Inflammatory macrophage treated with lipopolysaccharide for 1 hour (primary cell): Measurements from ENCODE around the gene NME8.

Experiments
- DNase-seq, 2 donors: peaks; one replicate each; pipeline ENCODE4 v3.0.0-alpha.2; 2020 to 2022

The NME8 gene

GRCh38 chr7:37901236-37901827 lies 52.9 kb downstream of the NME8 start:
- DNase-seq = peak; percentile 10 to 60

DNA sequence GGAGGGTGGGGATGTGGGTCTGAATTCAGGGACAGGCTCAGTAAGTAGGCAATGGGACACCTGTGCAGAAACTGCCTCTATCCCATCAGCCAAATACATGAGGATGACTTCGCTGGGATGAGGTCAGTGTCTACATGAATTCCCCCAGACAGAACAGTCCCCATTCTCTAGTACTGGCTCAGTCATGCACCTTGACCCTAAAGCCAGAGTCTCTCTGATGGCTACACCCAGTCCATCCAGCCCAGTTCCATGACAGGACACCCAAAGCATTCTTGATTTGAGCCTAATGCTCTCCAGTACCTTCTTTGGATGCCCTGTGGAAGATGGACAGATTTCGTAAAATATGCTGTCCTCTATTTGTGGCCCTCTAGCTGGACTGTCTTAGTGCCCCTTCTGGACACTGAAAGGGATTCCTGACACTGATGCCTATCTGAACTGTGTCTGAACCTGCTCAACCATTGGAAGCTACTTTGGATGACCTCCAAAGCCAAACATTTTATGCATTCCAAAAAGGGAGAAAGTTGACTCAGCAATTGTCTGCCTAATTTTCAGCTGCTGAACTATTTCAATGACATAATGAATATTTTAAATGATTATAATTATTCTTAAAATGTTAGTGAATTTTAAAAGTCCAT lies 53.6 kb downstream of the NME8 start:
- no peak for DNase-seq

DNA sequence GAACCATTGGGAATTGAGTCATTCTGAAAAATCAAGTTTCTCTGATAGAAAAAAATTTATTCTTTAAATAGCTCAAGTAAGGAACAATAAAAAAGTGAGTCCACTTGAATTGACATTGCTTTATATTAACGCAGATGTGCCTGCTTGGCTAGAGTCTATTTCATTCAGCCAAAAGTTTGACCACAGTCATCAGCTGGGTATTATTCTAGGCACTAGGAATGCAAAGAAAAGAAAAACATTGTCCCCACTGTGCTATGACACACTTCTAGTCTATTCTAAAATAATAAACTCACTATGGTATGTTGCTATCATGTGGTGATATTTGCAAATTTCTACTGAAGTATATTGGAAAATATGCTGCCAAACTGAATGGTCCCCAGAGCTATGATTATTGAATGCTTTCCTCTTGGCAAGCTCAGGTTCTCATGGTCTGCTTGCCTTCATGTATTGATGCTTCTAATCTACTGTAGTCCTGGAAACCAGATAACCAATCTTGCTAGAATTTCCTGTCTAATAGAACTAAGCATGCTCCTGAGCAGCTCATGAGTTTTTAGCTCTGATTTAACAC lies 59.9 kb downstream of the NME8 start:
- no peak for DNase-seq

GRCh38 chr7:37912756-37913155 lies 64.4 kb downstream of the NME8 start:
- no peak for DNase-seq

DNA sequence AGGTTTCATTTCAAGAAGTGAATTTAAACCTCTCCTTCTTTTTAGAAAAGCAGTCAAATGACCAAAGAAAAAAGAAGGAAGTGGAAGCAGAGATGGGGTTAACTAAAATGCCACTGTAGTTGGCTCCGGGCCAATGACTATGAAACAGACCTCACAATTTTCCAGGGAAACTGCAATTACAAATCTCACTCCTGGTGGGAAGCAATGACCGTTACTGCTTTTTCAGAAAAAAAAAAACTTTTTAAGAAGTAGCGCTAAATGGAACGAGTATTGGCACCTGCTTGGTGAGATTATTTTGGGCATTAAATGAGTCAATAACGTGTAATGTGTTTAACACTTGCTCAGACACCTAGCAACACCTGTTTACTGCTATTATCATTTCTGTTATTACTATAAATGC lies 67.0 kb downstream of the NME8 start:
- DNase-seq = peak; percentile 29 to 63

GRCh38 chr7:37916017-37916672 lies 67.7 kb downstream of the NME8 start:
- no peak for DNase-seq

- DNase-seq = peak; percentile 43 to 77
Measured at GRCh38 chr7:37916673-37917660, 68.6 kb downstream of the NME8 start, which contains the start of gene SFRP4. Gene SFRP4 (minus strand): TSS chr7:37916817. CDS start chr7:37916537, 280 bp downstream.

- DNase-seq = no peak
Measured at GRCh38 chr7:37918526-37918925, 70.1 kb downstream of the NME8 start.

DNA sequence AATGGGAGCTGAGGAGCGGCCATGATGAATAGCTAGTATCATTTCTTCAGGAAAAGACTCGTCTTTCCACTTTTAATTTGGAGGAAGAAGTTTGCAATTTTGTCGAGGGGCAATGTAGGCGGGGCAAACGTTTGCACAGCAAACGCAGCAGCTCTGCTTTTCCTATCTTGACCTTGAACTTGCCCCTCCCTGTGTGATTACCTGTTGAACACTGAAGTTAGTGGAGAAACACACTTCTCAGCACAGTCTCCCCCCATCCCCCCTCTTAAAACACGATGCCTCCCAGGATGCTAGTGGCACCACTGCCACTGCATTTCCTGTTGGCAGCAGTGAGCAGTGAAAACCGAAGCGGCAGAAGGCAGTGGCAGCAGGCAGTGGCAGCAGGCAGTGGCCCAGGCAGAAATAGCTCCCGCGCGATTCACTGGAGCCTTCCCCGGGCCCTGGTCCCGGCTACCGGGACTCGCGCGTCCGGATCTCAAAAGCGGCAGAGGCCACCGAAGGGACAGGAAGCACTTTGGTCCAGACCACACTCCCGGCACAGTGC lies 72.0 kb downstream of the NME8 start, which contains the start of gene EPDR1:
Gene EPDR1 (plus strand): TSS at position 336 of the 544 bp plus-strand sequence. CDS start 300 bp downstream, outside the sequence.
- peak; percentile 56 to 66 for DNase-seq

GRCh38 chr7:37920849-37921805 lies 72.7 kb downstream of the NME8 start:
- peak; percentile 10 to 11 for DNase-seq

DNA sequence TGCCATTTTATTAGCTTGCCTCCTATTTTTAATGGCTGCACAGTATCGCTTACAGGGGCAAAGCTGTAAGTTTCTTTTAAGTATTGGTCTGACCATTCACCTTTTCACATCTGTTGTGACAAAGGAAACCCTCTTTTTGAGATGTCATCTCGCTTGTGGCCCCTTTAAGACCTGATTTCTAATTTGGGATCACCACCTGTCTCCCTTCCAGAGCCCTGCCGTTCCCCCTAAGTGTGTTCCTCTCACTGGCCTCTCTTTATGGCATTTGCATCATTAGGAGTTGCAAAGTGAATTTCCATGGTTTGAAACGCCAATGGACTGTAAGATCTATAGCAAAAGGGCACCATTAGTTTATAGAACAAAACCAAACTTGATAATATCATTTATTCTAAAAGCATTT lies 73.5 kb downstream of the NME8 start:
- no peak for DNase-seq

- DNase-seq = no peak
Measured at GRCh38 chr7:37923996-37924395, 75.6 kb downstream of the NME8 start.

- no peak for DNase-seq
Measured at GRCh38 chr7:37924491-37925041, 76.2 kb downstream of the NME8 start.

DNA sequence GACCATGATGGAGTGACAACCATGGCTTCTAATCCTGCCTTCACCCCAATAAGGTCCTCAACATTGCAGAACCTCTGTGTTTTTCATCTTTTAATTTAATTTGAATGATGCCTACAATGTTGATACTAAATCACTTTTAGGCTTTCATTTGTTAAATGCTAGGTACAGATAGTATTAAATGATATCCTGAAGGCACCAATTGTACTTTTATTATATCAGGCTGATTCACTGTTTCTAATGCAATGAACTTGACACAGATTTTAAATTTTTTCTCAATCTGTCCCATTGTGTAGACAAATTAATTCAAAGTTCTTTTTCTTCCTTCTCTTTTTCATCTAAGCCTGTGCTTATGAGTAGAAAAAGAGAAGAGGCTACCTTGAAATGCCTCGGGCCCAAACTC lies 77.2 kb downstream of the NME8 start:
- DNase-seq = no peak

- peak; percentile 28 to 58 for DNase-seq
Measured at GRCh38 chr7:37927773-37928444, 79.5 kb downstream of the NME8 start.

- no peak for DNase-seq
Measured at GRCh38 chr7:37928878-37929277, 80.5 kb downstream of the NME8 start.

GRCh38 chr7:37930226-37930948 lies 82.0 kb downstream of the NME8 start:
- no peak for DNase-seq

- no peak for DNase-seq
Measured at GRCh38 chr7:37932543-37932942, 84.1 kb downstream of the NME8 start.

GRCh38 chr7:37933018-37933566 lies 84.7 kb downstream of the NME8 start:
- DNase-seq = no peak
